HG03064 (cell line): ENCODE results near the gene GRN.
"Not testable (repeated sequence)": the region's sequence is repeated elsewhere in the genome, so short reads cannot be mapped to it uniquely, and the experiment has no call there.

Experiments
- ATAC-seq: cut with Tn5 transposase; IDR thresholded peaks from one replicate; pipeline ENCODE4 v1.9.1; 2021; ENCODE audit warnings: low read depth; ENCODE audit not compliant: unreplicated experiment

Gene GRN

GRCh38 chr17:44359458-44360143, 14.5 kb downstream of the GRN start:
- ATAC-seq = no peak

GRCh38 chr17:44360144-44360533, 15.0 kb downstream of the GRN start:
- no peak for ATAC-seq

- no peak for ATAC-seq
These were observed 15.7 kb downstream of the GRN start for GRCh38 chr17:44360826-44361225.

GRCh38 chr17:44361292-44362260, 16.5 kb downstream of the GRN start:
- ATAC-seq = no peak

DNA sequence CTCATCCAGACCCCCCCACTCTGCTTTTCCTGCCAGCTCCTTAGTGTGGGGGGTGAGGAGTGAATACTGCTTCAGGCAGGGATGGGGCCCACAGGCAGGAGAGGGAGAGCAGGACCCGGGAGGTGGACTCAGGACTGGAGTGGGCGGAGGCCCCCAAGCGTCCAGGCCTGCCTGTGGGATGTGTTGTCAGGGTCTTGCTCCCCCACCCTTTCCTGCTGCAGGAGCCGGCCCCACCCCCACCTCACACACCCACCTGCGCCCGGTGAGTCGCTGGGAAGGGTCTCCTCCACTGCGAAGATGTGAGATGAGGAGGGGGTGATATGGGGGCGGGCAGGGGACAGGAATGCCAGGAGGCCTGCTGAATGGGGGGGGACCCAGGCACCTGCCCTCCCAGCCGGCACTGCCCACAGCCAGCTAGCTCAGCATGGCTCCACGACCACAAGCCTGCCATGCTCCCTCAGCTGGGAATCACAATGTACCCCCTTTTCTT, 17.4 kb downstream of the GRN start:
- no peak for ATAC-seq

DNA sequence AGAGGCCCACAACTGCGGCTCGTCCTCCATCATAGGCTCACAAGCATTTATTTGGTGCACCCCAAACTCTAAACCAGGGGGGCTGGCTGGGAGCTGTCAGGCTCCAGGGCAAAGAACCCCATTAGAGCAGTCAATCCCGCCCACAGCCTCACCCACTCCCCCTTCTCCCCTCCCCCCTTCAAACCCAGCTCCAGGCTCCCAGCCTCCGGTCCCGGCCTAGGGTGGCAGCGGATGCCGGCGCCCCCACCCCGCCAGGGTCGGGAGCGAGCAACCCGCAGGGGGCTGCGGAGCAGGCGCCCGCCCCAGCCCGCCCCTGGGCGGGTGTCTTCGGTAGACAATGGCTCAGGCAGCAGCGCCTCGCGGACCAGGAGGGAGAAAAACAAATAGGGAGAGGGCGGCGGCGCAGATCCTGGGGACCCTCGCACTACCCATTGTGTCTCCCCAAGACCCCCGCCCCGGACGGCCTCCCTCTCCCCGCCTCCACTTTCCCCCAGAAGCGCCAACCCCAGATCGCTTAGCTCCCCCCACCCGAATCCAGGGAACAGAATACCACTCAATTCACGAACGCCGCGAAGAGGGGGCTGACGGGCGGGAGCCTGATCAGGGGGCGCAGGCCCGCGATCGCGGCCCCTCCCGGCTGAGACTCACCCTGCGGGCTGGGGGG, 18.0 kb downstream of the GRN start:
- no peak for ATAC-seq

DNA sequence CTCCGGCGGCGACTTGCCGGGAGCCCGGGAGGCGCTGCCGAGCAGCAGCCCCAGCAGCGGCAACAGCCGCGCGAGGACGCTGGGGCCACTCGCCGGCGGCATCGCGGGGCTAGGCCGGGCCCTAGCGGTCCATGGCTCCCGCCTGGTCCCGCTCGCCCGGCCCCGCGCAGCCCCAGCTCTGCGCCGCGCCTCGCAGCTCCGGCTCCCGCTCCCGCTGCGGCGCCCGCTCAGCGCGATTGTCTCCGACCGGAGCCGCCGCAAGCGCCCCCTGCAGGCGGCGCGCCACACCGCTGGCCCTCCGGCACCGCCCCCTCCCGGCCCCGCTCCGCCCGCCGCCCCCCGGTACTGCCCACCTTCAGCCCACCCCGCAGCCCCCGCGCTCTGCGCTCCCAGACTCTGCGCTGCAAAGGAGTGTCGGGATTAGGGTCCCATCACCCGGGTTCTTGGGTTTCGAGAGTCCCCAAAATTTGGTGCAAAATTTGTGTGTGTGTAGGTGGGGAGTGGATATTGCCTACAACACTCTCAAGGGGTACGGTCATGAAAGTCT, 18.6 kb downstream of the GRN start, which contains the start of gene FAM171A2:
Gene FAM171A2 (minus strand): TSS at position 241 of the 547 bp plus-strand sequence. CDS start 139 bp downstream, at position 102.
- no peak for ATAC-seq

GRCh38 chr17:44365051-44365450, 19.9 kb downstream of the GRN start:
- not testable (repeated sequence) for ATAC-seq

DNA sequence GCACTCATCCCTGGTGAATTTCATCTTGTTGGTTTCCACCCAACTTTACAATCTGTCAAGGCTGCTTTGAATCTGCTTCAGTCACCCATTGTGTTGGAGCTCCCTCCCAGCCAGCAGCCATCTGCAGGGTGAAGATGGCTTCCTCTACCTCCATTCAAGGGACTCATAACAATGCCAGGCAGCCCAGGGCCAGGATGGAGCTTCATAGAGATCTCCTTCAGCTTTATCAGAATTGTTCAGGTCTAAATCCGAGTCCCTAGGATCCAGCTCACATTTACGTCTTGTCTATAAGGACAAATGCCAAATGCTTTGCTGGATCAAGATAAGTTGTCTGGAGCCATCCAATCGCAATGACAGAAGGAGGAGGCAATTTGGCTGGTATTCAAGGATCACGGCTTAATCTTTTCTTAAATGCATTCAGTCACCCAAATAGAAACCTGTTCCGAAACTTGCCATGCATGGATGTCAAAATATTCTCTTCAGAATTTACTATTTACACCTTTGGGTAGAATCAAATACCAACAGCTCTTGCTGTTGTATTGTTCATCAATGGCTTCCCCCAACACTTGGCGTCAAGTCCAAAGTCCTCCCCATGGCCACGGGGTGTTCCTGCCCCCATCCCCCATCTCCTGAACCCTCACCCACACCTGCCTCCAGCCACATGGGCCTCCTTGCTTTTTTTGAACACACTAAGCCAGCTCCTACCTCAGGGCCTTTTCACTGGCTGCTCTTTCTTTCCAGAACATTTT, 22.3 kb downstream of the GRN start:
- ATAC-seq = no peak

DNA sequence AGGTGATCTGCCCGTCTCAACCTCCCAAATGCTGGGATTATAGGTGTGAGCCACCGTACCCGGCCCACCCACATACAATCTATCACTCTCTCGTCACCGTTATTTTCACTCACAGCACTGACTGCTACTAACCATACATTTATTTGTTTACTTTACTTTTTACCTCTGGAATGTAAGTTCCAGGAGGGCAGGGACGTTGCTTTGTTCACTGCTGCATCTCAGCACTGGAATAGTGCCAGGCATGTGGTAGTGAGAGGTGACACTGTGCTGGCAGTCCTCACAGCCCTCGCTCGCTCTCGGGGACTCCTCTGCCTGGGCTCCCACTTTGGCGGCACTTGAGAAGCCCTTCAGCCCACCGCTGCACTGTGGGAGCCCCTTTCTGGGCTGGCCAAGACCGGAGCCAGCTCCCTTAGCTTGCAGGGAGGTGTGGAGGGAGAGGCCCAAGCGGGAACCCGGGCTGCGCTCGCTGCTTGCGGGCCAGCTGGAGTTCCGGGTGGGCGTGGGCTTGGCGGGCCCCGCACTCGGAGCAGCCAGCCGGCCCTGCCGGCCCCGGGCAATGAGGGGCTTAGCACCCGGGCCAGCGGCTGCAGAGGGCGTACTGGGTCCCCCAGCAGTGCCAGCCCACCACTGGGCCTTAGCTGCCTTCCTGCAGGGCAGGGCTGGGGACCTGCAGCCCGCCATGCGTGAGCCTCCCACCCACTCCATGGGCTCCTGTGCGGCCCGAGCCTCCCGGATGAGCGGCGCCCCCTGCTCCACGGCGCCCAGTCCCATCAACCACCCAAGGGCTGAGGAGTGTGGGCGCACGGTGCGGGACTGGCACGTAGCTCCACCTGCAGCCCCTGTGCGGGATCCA, 23.5 kb downstream of the GRN start:
- not testable (repeated sequence) for ATAC-seq

DNA sequence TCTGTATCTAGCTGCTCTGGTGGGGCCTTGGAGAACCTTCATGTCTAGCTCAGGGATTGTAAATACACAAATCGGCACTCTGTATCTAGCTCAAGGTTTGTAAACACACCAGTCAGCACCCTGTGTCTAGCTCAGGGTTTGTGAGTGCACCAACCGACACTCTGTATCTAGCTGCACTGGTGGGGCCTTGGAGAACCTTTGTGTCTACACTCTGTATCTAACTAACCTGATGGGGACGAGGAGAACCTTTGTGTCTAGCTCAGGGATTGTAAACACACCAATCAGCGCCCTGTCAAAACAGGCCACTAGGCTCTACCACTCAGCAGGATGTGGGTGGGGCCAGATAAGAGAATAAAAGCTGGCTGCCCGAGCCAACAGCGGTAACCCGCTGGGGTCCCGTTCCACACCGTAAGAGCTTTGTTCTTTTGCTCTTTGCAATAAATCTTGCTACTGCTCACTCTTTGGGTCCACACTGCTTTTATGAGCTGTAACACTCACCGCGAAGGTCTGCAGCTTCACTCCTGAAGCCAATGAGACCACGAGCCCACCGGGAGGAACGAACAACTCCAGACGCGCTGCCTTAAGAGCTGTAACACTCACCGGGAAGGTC, 24.4 kb downstream of the GRN start:
- not testable (repeated sequence) for ATAC-seq

DNA sequence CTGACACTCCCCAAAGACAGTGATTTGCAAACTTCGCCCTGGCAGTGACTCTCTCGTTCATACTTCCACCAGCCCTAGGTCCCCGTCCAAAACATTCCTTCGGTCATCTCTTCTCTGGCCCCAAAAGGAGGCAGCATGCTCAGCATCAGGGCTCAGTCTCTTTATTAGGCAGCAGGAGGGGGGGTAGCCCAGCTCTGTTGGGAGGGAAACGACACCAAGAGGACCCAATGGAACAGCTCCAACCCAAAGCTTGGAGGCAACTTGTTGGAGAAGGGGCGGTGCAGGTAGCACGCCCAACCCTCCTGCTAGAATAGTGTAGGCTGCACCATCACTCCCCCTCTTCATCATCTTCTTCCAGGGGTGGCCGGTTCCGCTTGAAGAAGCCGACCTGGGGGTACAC, 26.9 kb downstream of the GRN start:
- ATAC-seq = no peak

DNA sequence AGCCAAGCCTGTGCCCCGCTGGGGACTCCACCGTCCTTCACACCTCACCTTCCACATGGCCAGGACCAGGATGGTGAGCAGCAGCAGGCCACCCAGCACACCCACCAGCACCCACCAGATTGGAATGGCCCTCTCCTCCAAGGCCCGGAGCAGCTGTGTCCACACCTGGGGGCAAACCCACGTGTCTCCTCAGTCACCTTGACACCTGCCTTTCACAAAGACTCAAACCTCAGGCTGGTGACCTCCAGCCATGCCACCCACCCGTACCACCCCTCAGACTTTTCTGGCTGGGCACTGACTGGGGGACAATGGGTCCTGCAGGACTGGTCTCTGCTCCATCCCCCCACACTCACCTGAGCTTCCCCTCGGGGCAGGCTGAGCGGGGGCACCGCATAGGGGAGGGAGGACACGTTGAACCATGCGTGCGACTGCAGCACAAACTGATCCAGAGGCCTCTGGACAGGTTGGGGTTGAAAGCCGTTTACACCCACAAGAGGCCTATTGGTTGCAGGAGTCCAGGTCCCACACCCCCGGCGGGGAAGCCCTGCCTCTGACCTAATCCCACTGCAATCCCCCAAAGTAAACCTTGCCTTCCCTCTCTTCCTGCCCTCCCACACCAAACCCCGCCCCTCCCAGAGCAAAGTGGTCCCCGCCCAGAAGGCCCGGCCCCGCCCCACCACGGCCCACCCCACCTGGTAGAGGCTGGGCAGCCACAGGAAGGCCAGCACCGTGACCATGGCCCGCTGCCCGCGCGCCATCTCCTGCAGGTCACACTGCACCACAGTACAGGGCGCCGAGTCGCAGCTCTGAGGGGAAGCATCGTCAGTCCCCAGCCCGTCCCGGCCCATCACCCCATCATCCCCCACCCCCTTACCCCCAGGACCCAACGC, 29.4 kb downstream of the GRN start:
- ATAC-seq = no peak

DNA sequence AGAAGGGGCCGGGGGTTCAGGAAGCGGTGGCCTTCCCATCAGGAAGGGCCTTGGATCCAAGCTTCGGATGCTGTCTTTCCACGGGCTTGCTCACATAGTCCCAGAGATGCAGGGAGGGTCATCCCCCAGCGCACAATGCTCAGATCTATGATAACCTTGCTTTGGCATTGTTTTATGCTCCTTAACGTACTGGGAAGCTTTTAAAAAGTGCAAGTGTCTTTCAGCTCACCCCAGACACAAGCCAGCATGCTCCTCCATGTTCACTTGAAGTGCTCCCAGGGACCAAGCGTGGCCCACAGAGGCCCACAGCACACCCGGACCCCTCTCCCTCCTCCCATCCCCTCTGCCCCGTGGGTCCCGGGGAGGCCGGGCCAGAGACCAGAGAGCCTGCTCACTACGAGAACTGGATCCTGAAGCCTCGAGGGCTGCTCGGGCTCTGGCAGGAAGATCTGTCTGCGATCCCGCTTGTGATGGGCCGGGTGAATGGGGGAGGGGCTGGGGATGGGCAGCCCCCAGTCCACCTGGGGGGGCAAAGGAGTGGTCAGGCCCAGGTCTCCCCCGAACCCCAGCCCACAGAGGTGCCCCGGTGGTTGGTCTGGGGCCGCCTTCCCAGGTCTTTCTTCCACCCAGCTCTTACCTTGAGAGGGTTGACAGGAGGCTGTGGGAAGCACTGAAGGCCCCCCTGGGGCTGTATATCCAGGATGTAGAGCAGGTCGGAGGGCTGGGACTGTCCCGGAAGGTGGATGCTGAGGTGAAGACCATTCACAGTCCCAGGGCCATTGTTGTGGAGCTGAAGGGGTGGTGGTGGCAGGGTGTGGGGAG, 30.3 kb downstream of the GRN start:
- ATAC-seq = no peak

- ATAC-seq = no peak
These were observed 31.0 kb downstream of the GRN start for GRCh38 chr17:44376124-44376523.

DNA sequence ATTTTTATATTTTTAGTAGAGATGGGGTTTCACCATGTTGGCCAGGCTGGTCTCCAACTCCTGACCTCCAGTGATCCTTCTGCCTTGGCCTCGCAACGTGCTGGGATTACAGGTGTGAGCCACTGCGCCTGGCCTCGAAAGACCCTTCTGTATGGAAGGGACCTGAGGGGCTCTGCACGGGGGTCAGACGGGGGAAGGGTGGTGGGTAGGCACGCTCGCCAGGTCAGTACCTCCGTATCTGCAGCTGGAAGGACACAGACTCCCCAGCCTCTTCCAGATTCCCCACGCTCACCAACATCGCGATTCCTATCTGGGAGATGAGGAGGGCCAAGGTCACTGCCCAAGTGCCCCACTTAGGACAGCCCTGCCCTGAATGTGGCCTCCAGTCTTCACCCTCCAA, 31.7 kb downstream of the GRN start:
- no peak for ATAC-seq

GRCh38 chr17:44378171-44378705, 33.1 kb downstream of the GRN start:
- no peak for ATAC-seq
